Fibroblast of lung (primary cell): ENCODE data around the gene DRC3. TPM values are rescaled to one million over a fixed set of nuclear protein-coding genes. Genes with fewer than 3 reads are reported as not detected.

Experiments used
- DNase-seq, 2 donors: peaks; one replicate each; pipeline versions ENCODE4 v3.0.0 to v3.0.0-alpha.2; 2010; ENCODE audit warnings: low read depth in 2 of 2
- H2AFZ ChIP-seq: 2 replicates; pipeline ENCODE4 v1.5.1; 2012; ENCODE audit warnings: low read length, control low read depth, inconsistent platforms
- H3K27ac ChIP-seq: 2 replicates; pipeline ENCODE4 v1.5.1; 2011; ENCODE audit warnings: low read length, control low read depth; ENCODE audit not compliant: insufficient read depth
- H3K27me3 ChIP-seq: 2 replicates; pipeline ENCODE4 v1.5.1; 2011; ENCODE audit warnings: mild to moderate bottlenecking, low read length; ENCODE audit not compliant: control insufficient read depth, insufficient read depth
- H3K36me3 ChIP-seq: 2 replicates; pipeline ENCODE4 v1.5.1; 2011; ENCODE audit warnings: low read length; ENCODE audit not compliant: control insufficient read depth, insufficient read depth
- H3K4me1 ChIP-seq: 2 replicates; pipeline ENCODE4 v1.5.1; 2011; ENCODE audit warnings: low read length; ENCODE audit not compliant: control insufficient read depth, insufficient read depth; ENCODE audit errors: extremely low read depth
- H3K4me2 ChIP-seq: 2 replicates; pipeline ENCODE4 v1.5.1; 2011; ENCODE audit warnings: low read length, control low read depth; ENCODE audit not compliant: insufficient read depth; ENCODE audit errors: extremely low read depth
- H3K4me3 ChIP-seq, 4 experiments: fragments of 200-600 bp in 1 of 4; sonication (generic) in 1 of 4; replicated peaks in 1 of 4; 2 replicates each; pipeline ENCODE4 v1.5.1; 2011 to 2016; ENCODE audit warnings: low read length in 4 of 4, low read depth in 3 of 4, mild to moderate bottlenecking in 3 of 4, control low read depth in 2 of 4, inconsistent platforms in 1 of 4, mixed read lengths in 1 of 4; ENCODE audit not compliant: insufficient read depth in 1 of 4; ENCODE audit errors: control extremely low read depth in 1 of 4
- H3K79me2 ChIP-seq: 2 replicates; pipeline ENCODE4 v1.5.1; 2012; ENCODE audit warnings: mild to moderate bottlenecking, low read length, inconsistent platforms; ENCODE audit not compliant: control insufficient read depth, insufficient read depth
- H3K9ac ChIP-seq: 2 replicates; pipeline ENCODE4 v1.5.1; 2011; ENCODE audit warnings: mild to moderate bottlenecking, low read length, control low read depth; ENCODE audit not compliant: insufficient read depth
- H3K9me3 ChIP-seq: 2 replicates; pipeline ENCODE4 v1.5.1; 2012; ENCODE audit warnings: low read depth, low read length; ENCODE audit not compliant: control insufficient read depth, insufficient read depth
- H4K20me1 ChIP-seq: 2 replicates; pipeline ENCODE4 v1.5.1; 2011; ENCODE audit warnings: low read length; ENCODE audit not compliant: control insufficient read depth, insufficient read depth; ENCODE audit errors: extremely low read depth
- CTCF ChIP-seq, 2 donors: IDR thresholded peaks in 1 of 2; conservative IDR thresholded peaks in 1 of 2; 1 replicate in 1 of 2; 2 replicates in 1 of 2; pipeline ENCODE4 v1.5.1; 2011 to 2012; ENCODE audit warnings: low read length in 2 of 2, control low read depth in 1 of 2, inconsistent platforms in 1 of 2, low read depth in 1 of 2, mild to moderate bottlenecking in 1 of 2
- EZH2 ChIP-seq: IDR thresholded peaks from 2 replicates; pipeline ENCODE4 v1.5.1; 2012; ENCODE audit warnings: low read length, control low read depth, mild to moderate bottlenecking; ENCODE audit errors: missing control alignments
- polyA plus RNA-seq, 2 donors: library from polyadenylated mRNA; depleted of rRNA in 1 of 2; stranded (reverse) in 1 of 2; unstranded in 1 of 2; fragments of >200 nt; gene quantifications; 2 replicates each; pipeline ENCODE4 v1.2.1, GENCODE V29; 2011 to 2012; ENCODE audit warnings: missing spikeins in 1 of 2
- total RNA-seq: library from RNA; depleted of rRNA; stranded (reverse); fragments of >200 nt; gene quantifications from 2 replicates; pipeline ENCODE4 v1.2.1, GENCODE V29; 2014

The DRC3 gene
- total and polyA plus RNA-seq, 2 donors (not counting 1 experiment from before 2014, with no cell fraction given) = 0.33 to 0.37 TPM

GRCh38 chr17:17975436-17975835, 2.8 kb downstream of the DRC3 start:
- no peaks in the 10 kb centered on the region for H4K20me1 ChIP-seq
- H3K79me2 ChIP-seq = peaks cover 15% of the 10 kb centered on the region
- H3K9me3 ChIP-seq = no peaks in the 10 kb centered on the region
- DNase-seq = no peak
- no peak overlapping the region for H2AFZ ChIP-seq
- H3K27me3 ChIP-seq = no peaks in the 10 kb centered on the region
- no peak overlapping the region for H3K9ac ChIP-seq
- peaks cover 4% of the 10 kb centered on the region for H3K4me1 ChIP-seq
- H3K4me3 ChIP-seq = no peak overlapping the region
- no peaks in the 10 kb centered on the region for H3K36me3 ChIP-seq
- no peak overlapping the region for H3K4me2 ChIP-seq
- no peak overlapping the region for H3K27ac ChIP-seq
- TF ChIP-seq EZH2 (no peak), CTCF (conservative IDR thresholded peaks at IDR 0.05 in 1 of 2, IDR thresholded peaks at IDR 0.05 in 1 of 2; ENCODE audit: low read depth in 1 of 2, low read length in 2 of 2) (no peak)

GRCh38 chr17:17976931-17977570, 4.4 kb downstream of the DRC3 start:
- no peak for DNase-seq
- Histone ChIP-seq H3K9me3 (no peaks in the 10 kb centered on the region), H3K36me3 (no peaks in the 10 kb centered on the region), H3K27me3 (no peaks in the 10 kb centered on the region), H2AFZ (no peak overlapping the region), H3K4me3 (no peak overlapping the region), H3K27ac (no peak overlapping the region), H3K79me2 (no peaks in the 10 kb centered on the region), H3K9ac (no peak overlapping the region), H3K4me1 (no peaks in the 10 kb centered on the region), H3K4me2 (no peak overlapping the region), H4K20me1 (no peaks in the 10 kb centered on the region)
- no peak for TF ChIP-seq EZH2
- no peak for TF ChIP-seq CTCF (conservative IDR thresholded peaks at IDR 0.05 in 1 of 2, IDR thresholded peaks at IDR 0.05 in 1 of 2; ENCODE audit: low read depth in 1 of 2, low read length in 2 of 2)

- Histone ChIP-seq H3K4me2 (no peak overlapping the region), H4K20me1 (no peaks in the 10 kb centered on the region), H3K27me3 (no peaks in the 10 kb centered on the region), H3K9ac (no peak overlapping the region), H3K36me3 (no peaks in the 10 kb centered on the region), H3K27ac (no peak overlapping the region), H3K9me3 (no peaks in the 10 kb centered on the region), H2AFZ (no peak overlapping the region), H3K4me3 (no peak overlapping the region), H3K4me1 (no peaks in the 10 kb centered on the region), H3K79me2 (no peaks in the 10 kb centered on the region)
- no peak for DNase-seq
- no peak for TF ChIP-seq CTCF (conservative IDR thresholded peaks at IDR 0.05 in 1 of 2, IDR thresholded peaks at IDR 0.05 in 1 of 2; ENCODE audit: low read depth in 1 of 2, low read length in 2 of 2)
Measured at GRCh38 chr17:17978481-17979424, 6.1 kb downstream of the DRC3 start.
